Fibroblast of the aortic adventitia (primary cell): Measurements from ENCODE around the gene ZNF611. TPM values are rescaled to one million over a fixed set of nuclear protein-coding genes. Genes with fewer than 3 reads are reported as not detected.

Experiments used
- DNase-seq: peaks from one replicate; pipeline ENCODE4 v3.0.0-alpha.2; 2010; ENCODE audit warnings: low read depth
- H3K4me3 ChIP-seq: 2 replicates; pipeline ENCODE4 v1.5.1; 2011; ENCODE audit warnings: low read depth, mild to moderate bottlenecking, control low read depth, low read length, moderate library complexity
- CTCF ChIP-seq: IDR thresholded peaks from 2 replicates; pipeline ENCODE4 v1.5.1; 2011; ENCODE audit warnings: mild to moderate bottlenecking, low read length, control low read depth, inconsistent platforms; ENCODE audit not compliant: insufficient read depth
- total RNA-seq: library from RNA; depleted of rRNA; stranded (reverse); fragments of >200 nt; gene quantifications from 2 replicates; pipeline ENCODE4 v1.2.3, GENCODE V29; 2012; ENCODE audit warnings: low replicate concordance

The ZNF611 gene
- total RNA-seq, 1 donor: 12.8 TPM

GRCh38 chr19:52692431-52693008, 42.3 kb downstream of the ZNF611 start:
- no peak for TF ChIP-seq CTCF
- no peak overlapping the region for H3K4me3 ChIP-seq
- DNase-seq: no peak

- no peak for TF ChIP-seq CTCF
- no peak overlapping the region for H3K4me3 ChIP-seq
- no peak for DNase-seq
Measured at GRCh38 chr19:52691737-52692136, 43.1 kb downstream of the ZNF611 start.

- TF ChIP-seq CTCF: no peak
Measured at GRCh38 chr19:52691215-52691610, 43.6 kb downstream of the ZNF611 start.

GRCh38 chr19:52690369-52691214, 44.3 kb downstream of the ZNF611 start:
- no peak for TF ChIP-seq CTCF
- peak; percentile 95 for DNase-seq
- peak overlapping the region; percentile 75 for H3K4me3 ChIP-seq

More at GRCh38 chr19:52691215-52691610, 43.6 kb downstream of the ZNF611 start:
- H3K4me3 ChIP-seq: no peak overlapping the region
- no peak for DNase-seq

GRCh38 chr19:52689843-52690368, 44.9 kb downstream of the ZNF611 start:
- DNase-seq: peak; percentile 8
- peak overlapping the region; percentile 75 for H3K4me3 ChIP-seq
- TF ChIP-seq CTCF: no peak

- DNase-seq: peak; percentile 13
- peak overlapping the region; percentile 75 for H3K4me3 ChIP-seq
Measured at GRCh38 chr19:52688925-52689796, 45.7 kb downstream of the ZNF611 start.
